Fibroblast of pulmonary artery (primary cell): Measurements from ENCODE around the gene SRSF12.
A peak's percentile ranks its signal among the peaks of the same experiment; 100 is the strongest.

Experiments used
- DNase-seq: peaks from one replicate; pipeline ENCODE4 v3.0.0-alpha.2; 2010; ENCODE audit warnings: low read depth
- H3K4me3 ChIP-seq: replicated peaks from 2 replicates; pipeline ENCODE4 v1.5.1; 2011; ENCODE audit warnings: low read depth, mild to moderate bottlenecking, control low read depth, low read length, moderate library complexity
- CTCF ChIP-seq: IDR thresholded peaks from 2 replicates; pipeline ENCODE4 v1.5.1; 2011; ENCODE audit warnings: mild to moderate bottlenecking, control low read depth, low read length, inconsistent platforms; ENCODE audit errors: missing control alignments

Gene SRSF12

DNA sequence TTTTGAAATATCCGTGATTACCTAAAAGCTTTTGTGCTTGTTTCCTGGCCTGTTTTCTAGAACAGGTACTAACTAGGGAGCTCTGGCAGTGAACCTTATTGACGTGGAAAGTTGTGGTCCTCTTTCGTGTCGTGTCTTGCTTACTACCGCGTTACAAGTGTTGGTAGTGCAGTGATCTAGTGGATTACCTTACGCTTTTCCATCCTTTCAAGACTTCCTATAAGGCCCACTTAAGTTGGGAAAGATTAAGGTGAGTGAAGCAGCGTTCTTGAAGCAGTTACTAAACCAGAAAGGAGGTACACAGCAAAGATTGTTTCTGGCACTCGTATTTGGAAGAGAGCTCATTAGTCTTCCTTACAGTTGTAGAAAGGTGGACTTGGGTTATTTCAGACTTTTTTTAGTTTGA lies 35.4 kb downstream of the SRSF12 start:
- no peak for TF ChIP-seq CTCF
- H3K4me3 ChIP-seq = peak overlapping the region; percentile 63
- peak; percentile 61 for DNase-seq

DNA sequence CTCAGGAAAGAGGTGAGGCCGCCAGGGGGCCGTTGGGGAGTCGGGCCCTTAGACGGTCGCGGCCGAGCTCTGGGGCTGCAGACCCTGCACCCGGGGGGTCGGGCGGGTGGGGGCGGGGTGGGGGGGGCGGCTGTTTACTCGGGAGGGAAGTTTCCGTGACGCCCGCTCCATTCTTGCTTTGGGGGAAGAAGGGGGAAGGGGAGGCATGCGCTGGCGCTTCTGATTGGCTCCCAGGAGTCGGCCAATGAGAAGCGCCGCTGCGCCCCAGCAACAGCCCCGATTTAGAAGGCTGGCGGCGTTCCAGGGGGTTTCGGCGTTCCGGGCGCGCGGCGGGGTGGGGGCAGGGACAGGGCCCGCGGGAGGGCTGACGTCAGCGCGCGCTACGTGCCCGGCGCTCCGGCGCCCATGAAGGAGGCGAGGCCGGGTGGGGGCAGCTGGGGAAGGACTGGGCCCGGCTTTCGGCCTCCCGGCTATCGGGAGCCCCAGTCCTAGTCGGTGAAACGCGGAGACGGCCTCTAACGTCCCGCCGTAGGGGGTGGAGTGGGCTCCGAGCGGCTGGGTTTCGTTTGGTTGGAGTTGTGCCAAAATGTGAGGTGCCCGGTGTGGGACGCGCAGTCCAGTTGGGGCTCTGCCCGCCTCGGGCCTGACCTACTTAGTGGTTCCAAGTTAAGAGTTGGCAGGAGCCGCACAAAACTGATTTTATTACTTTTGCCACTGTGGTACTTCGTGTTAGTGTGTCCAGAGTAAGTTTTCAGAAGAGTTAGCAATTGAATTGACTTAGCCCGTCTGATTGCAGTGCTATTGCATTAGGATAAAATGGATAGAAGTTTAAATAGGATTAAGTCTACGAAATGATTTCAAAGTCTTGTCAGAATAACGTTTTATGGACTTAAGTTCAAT lies 36.2 kb downstream of the SRSF12 start:
- DNase-seq = peak; percentile 97
- no peak for TF ChIP-seq CTCF
- H3K4me3 ChIP-seq = peak overlapping the region; percentile 63

- no peak for TF ChIP-seq CTCF
- no peak for DNase-seq
- H3K4me3 ChIP-seq = peak overlapping the region; percentile 63
Observed at GRCh38 chr6:89081129-89081422, 36.8 kb downstream of the SRSF12 start.

- DNase-seq = peak; percentile 100
- H3K4me3 ChIP-seq = peak within 1 kb of the TSS; percentile 63
- no peak for TF ChIP-seq CTCF
Observed at GRCh38 chr6:89080281-89081128, 37.4 kb downstream of the SRSF12 start, which contains the start of gene PNRC1. Gene PNRC1, plus strand, starts transcription at chr6:89080751. Its CDS starts 144 bp downstream, at chr6:89080895.

GRCh38 chr6:89079511-89080234 lies 38.2 kb downstream of the SRSF12 start:
- peak; percentile 81 for DNase-seq
- peak overlapping the region; percentile 63 for H3K4me3 ChIP-seq
- TF ChIP-seq CTCF = no peak

GRCh38 chr6:89073840-89074239 lies 44.0 kb downstream of the SRSF12 start:
- DNase-seq = no peak
- no peak overlapping the region for H3K4me3 ChIP-seq
- no peak for TF ChIP-seq CTCF
